HG02642 (cell line): ENCODE results near the gene PWWP2B.

Source experiments
- ATAC-seq: cut with Tn5 transposase; IDR thresholded peaks from one replicate; pipeline ENCODE4 v1.9.1; 2021; ENCODE audit warnings: mild to moderate bottlenecking; ENCODE audit not compliant: unreplicated experiment, poor library complexity

Gene PWWP2B

GRCh38 chr10:132442636-132443035, 45.6 kb downstream of the PWWP2B start:
- no peak for ATAC-seq

- ATAC-seq: no peak
Observed at GRCh38 chr10:132443605-132443982, 46.6 kb downstream of the PWWP2B start.

GRCh38 chr10:132443983-132444876, 47.2 kb downstream of the PWWP2B start:
- no peak for ATAC-seq

GRCh38 chr10:132444877-132445351, 47.9 kb downstream of the PWWP2B start:
- no peak for ATAC-seq

- no peak for ATAC-seq
Observed at GRCh38 chr10:132445516-132446194, 48.7 kb downstream of the PWWP2B start.

- no peak for ATAC-seq
Observed at GRCh38 chr10:132446195-132446581, 49.2 kb downstream of the PWWP2B start.

GRCh38 chr10:132446661-132447445, 49.9 kb downstream of the PWWP2B start:
- ATAC-seq: peak; percentile 65

GRCh38 chr10:132447446-132448247, 50.6 kb downstream of the PWWP2B start:
- no peak for ATAC-seq

- no peak for ATAC-seq
Observed at GRCh38 chr10:132448248-132448731, 51.3 kb downstream of the PWWP2B start.

GRCh38 chr10:132449051-132449810, 52.2 kb downstream of the PWWP2B start:
- ATAC-seq: no peak

- no peak for ATAC-seq
Observed at GRCh38 chr10:132449811-132450181, 52.8 kb downstream of the PWWP2B start.

GRCh38 chr10:132450466-132450824, 53.4 kb downstream of the PWWP2B start:
- no peak for ATAC-seq

GRCh38 chr10:132450825-132451505, 54.0 kb downstream of the PWWP2B start:
- ATAC-seq: no peak

- no peak for ATAC-seq
Observed at GRCh38 chr10:132451506-132452215, 54.7 kb downstream of the PWWP2B start.

GRCh38 chr10:132452216-132452650, 55.2 kb downstream of the PWWP2B start:
- peak; percentile 1 for ATAC-seq

- peak; percentile 79 for ATAC-seq
Observed at GRCh38 chr10:132452651-132453469, 55.9 kb downstream of the PWWP2B start.

- ATAC-seq: peak; percentile 9
Observed at GRCh38 chr10:132453470-132453861, 56.5 kb downstream of the PWWP2B start.
